Hematopoietic multipotent progenitor cell treated with erythropoietin and hydrocortisone succinate and interleukin-3 and kit ligand, for 6 days (in vitro differentiated cells): ENCODE data around the gene WDSUB1.

Experiments
- DNase-seq: peaks from one replicate; pipeline ENCODE4 v3.0.0-alpha.2; 2015

Gene WDSUB1

DNA sequence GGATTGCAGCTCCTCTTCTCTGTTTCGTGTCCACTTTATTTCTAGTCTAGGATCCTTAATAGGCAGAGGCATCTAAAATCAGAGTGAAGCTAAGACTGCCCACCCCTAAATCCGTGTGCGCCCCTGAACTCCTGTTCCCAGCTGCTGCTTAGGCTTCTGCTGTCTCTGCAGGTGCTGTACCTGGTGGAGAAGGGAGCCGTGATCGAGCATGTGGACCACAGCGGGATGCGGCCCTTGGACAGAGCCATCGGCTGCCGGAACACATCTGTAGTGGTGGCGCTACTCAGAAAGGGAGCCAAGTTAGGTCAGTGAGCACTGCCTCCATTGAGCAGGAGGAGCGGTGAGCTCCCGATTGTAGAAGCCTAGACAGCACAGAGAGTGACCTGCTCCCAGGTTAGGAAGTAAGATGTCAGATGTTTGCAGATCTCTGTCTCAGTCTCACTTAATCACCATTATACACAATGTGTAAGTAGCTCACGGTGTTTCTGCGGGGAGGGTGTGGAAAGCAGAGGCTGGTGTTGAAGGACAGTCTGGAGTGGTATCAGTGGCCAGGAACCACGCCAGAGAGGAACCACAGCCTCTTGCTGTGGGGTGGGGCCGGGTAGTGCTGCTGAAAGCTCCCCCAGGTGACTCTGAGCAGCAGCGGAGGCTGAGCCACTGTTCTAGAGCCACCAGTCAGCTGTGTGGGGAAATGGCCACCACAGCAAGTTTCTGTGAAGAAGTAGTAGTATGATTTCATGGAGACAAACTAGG, 62.3 kb downstream of the WDSUB1 start:
- DNase-seq = no peak

DNA sequence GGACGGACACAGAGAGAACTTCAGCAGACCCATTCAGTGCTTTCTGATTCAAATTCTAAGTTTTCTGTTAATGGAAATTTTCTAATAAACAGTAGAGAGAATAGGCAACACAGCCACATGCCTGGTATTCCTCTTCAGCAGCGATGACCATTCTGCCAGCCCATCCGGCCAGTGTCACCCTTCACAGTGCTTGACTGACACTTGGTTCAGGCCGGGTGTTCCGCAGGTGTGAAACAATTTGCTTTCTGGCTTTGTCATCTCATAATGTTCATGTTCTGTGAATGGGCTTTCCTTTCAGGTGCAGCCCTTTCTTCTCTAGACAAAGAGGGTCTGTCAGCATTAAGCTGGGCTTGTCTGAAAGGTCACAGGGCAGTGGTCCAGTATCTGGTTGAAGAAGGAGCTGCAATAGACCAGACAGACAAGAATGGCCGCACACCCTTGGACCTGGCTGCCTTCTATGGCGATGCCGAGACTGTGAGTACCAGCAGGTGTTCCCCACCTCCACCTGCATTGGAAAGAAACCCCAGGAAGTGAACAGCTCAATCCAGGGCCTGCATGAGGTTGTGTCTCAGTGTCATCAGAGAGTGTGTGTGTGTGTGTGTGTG, 67.0 kb downstream of the WDSUB1 start:
- no peak for DNase-seq

DNA sequence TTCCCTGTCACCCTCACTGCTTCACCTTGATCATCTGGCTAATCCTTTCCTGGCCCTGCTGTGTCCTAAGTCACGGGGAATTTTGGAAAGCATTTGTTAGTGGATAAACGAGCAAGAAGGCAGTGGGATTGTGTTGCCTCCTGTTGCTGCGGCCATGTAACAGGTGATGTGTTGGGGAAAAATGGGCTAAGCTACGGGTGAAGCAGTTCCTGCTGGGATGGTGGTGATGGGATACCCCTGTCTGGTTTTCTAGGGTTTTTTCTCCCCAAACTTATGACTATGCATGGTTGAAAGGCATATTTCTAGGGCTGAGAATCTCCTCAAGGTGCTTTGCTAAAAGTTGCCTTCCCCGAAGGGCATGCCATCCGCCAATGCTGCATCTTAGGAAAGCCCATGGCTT, 68.1 kb downstream of the WDSUB1 start:
- no peak for DNase-seq

- DNase-seq = no peak
Observed at GRCh38 chr2:159217676-159218075, 68.8 kb downstream of the WDSUB1 start.

- DNase-seq = no peak
Observed at GRCh38 chr2:159215116-159215515, 71.4 kb downstream of the WDSUB1 start.

DNA sequence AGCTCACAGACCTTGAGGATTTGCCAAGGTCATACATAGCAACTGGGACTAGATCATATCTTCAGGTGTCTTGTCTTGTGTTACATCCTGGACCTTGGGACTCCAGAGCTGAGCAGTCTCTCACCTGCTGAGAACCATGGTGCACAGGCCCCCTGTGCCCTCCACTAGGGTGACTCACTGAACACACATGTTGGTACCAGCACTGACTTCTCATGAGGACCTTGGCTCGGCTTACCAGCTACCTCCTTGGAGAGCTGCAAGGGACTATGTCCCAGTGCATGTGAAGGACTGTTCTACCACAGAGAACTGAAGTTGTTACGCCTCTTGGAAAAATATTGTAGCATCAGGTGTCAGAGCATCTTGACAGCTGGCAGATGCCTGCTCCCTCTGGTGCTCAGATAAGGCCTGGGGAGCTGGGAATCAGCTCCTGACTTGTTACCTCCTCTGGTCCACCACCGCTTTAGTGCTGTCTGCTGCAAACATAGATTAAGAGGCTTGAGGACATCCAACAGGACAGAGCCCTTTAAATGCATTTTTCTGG, 72.1 kb downstream of the WDSUB1 start:
- DNase-seq = no peak

- no peak for DNase-seq
Observed at GRCh38 chr2:159213296-159213695, 73.2 kb downstream of the WDSUB1 start.

- no peak for DNase-seq
Observed at GRCh38 chr2:159211447-159212396, 74.8 kb downstream of the WDSUB1 start.

GRCh38 chr2:159209341-159210306, 76.9 kb downstream of the WDSUB1 start:
- no peak for DNase-seq

DNA sequence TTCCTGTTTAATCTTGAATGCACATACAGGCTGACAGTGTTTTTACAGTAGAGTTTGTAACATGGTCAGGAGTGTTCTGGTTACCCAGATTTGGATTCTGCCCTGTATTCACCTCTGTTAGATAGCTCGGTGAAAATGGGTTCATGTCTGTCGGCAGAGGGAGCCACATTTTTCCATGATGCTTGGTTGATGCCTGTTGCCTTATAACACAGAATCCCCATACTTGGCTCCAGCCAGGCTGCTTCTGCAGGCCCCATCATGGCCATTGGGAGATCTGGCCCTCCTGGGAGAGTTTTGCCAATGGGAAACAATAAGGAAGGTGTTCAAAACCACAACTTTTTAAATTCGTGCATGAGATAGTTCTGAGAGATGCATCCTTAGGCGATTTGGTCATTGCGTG, 78.1 kb downstream of the WDSUB1 start:
- no peak for DNase-seq

GRCh38 chr2:159206736-159207380, 79.6 kb downstream of the WDSUB1 start:
- no peak for DNase-seq

GRCh38 chr2:159204381-159205144, 81.9 kb downstream of the WDSUB1 start:
- DNase-seq = no peak

DNA sequence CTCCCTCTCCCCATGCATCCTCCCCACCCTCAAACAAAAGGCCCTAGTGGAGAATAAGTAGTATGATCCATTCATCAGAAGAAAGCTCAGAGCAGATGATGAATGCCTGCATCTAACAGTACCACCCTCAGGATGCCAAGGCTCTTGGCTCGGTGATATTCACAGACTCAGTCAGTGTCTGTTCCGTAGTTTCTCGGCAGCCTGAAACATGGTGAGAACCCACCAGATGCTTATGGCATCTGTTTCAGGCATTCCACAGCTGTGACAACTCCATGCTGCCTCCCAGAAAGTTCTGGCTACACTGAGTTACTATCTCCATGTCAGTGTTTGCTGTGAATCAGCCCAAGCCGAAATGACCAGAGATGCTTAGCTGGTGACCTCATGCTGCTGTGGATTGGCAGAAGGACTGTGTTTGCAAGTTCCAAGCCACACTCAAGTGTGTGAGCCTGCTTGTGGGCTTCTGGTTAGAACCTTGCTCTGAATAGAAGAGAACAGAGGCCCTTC, 83.9 kb downstream of the WDSUB1 start:
- no peak for DNase-seq

DNA sequence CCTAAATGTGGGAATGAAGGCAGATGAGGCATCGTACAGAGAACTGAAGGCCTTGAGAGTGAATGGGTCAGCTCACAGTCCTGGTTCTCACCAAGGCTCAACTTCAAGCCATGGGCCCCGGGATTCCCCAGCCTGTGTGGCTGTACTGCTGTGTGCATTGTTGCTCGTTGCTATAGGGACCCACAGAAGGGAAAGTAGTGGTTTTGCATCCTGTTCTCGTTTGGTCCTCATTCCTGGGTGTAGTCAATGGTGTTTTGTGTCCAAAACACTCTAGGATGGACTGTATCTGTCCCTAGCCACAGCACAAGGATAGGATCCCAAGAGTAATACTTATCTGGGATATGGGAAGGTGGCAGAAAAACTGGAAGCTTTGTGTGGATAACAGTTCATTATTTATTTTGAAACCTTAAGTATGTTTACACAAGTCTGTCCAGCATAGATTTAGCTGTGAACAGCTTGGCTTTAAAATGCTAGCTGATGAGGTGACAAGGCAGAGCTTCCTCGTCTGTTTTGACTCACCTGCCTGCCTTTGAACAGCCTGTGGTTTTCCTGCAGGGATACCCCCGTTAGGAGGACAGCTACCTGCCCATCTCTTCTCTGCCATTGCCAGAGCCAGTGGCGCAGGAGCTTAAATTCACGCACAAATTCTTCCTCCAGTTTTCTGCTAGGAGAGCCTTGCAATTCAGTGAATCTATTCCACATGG, 85.0 kb downstream of the WDSUB1 start:
- DNase-seq = no peak

- no peak for DNase-seq
Observed at GRCh38 chr2:159200498-159200897, 86.0 kb downstream of the WDSUB1 start.

- no peak for DNase-seq
Observed at GRCh38 chr2:159199761-159200465, 86.6 kb downstream of the WDSUB1 start.

DNA sequence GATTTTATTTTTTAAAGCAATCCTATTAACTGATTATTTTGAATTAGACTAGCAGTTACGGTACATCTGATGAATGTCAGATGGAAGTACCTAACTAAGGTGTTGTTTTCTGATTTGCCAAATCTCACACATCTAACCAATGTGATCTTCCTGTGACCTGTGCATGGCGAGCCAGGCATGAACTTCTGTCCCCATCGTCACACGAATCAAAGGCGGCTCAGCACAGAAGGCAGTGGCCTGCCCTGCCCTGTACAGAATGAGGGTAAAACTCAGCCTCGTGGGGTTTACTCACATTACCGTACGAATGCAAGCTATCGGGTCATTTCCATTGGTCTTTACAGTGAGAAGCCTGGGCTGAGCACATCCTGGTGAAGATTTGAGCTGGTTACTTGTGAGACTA, 87.3 kb downstream of the WDSUB1 start:
- DNase-seq = no peak

DNA sequence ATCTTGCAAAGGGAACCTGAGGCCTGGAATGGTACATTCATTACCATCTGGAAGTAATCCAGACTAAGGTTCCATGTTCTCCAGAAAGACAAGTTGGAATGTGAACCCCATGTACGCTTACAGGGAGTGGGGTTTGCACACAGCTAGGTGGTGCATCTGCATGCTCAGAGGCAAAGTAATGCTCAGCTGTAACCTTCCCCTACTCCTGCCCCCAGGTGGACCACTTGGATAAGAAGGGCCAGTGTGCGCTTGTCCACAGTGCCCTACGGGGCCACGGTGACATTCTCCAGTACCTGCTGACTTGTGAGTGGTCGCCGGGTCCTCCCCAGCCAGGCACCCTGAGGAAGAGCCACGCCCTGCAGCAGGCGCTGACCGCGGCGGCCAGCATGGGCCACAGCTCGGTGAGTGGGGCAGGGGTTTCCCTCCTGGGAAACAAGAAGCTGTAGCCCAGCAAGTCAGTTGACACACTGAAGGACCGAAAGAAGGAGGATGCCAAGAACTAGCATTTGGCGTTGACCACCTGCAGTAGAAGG, 90.0 kb downstream of the WDSUB1 start:
- no peak for DNase-seq

DNA sequence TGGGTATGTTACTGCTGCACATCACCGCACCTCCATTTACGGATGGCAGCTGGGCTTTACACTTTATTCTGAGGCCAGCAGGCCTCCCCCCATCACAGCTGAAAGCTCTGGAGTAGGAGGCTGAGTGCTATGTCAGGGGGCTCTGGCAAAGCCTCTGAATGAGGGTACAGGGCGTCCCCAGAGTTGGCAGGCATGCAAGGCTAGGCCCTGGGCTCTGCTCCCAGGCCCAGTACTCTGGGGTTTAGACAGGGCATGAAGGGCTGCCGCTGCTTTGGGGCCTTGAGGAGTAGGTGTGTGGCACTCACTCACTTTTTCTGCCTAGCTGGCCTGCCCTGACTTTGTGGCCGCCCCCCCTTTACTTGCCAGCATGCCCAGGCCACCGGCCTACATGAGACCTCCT, 90.8 kb downstream of the WDSUB1 start:
- DNase-seq = no peak
